GM12878 (cell line): Measurements from ENCODE around the gene ATP6V0E1. TPM values are rescaled to one million over a fixed set of nuclear protein-coding genes. Genes with fewer than 3 reads are reported as not detected.

ENCODE experiments used
- ATAC-seq: fragments of 200-7000 bp; cut with Tn5 transposase; 3 replicates; pipeline ENCODE4 v1.9.1; 2020; ENCODE audit warnings: mild to moderate bottlenecking, moderate library complexity
- BruUV-seq: library from RNA; stranded (reverse); fragments of 400-500 nt; replicated peaks from 2 replicates; lab custom pipeline; 2021; lab: Mats Ljungman, UMichigan
- CTCF ChIA-PET: fragments of 300-600 bp; sonication (Branson Sonifier 250); formaldehyde crosslinking; extraction: SDS; loops from one replicate; lab custom pipeline; 2021; ENCODE audit warnings: inconsistent platforms; lab: Yijun Ruan, JAX
- POLR2A ChIA-PET: fragments of 350-600 bp; formaldehyde crosslinking; extraction: SDS; loops from one replicate; lab custom pipeline; 2021; ENCODE audit warnings: inconsistent platforms; lab: Charles Lee
- RAD21 ChIA-PET: fragments of 300-600 bp; sonication (Branson Sonifier 250); formaldehyde crosslinking; loops from one replicate; lab custom pipeline; 2023; ENCODE audit warnings: antibody characterized with exemption; ENCODE audit not compliant: unreplicated experiment; lab: Charles Lee
- SMC1A ChIA-PET: fragments of 300-600 bp; sonication (Branson Sonifier 250); formaldehyde crosslinking; loops from one replicate; lab custom pipeline; 2023; ENCODE audit not compliant: unreplicated experiment, uncharacterized antibody; lab: Charles Lee
- DNase-seq: peaks from one replicate; pipeline ENCODE4 v3.0.0-alpha.2; 2011; ENCODE audit warnings: low read depth, low spot score
- FAIRE-seq: peaks from 3 replicates; lab custom pipeline; 2011; peaks lifted over from hg19 to GRCh38; lab: Jason Lieb, UNC
- H2AFZ ChIP-seq: 2 replicates; pipeline ENCODE4 v1.6.0; 2011; ENCODE audit warnings: low read depth, low read length, control low read depth; ENCODE audit not compliant: control insufficient read depth
- H3K27ac ChIP-seq: 2 replicates; pipeline ENCODE4 v1.5.1; 2011; ENCODE audit warnings: control low read depth; ENCODE audit not compliant: control insufficient read depth, insufficient read depth
- H3K27me3 ChIP-seq, 2 experiments: replicated peaks in 1 of 2; 2 replicates each; pipeline versions ENCODE4 v1.6.0 to v1.6.1; 2011; ENCODE audit warnings: low read length in 1 of 2; ENCODE audit not compliant: control insufficient read depth in 2 of 2, insufficient read depth in 2 of 2
- H3K36me3 ChIP-seq, 2 experiments: 2 replicates each; pipeline ENCODE4 v1.5.1; 2011; ENCODE audit warnings: low read length in 1 of 2; ENCODE audit not compliant: control insufficient read depth in 2 of 2, insufficient read depth in 2 of 2
- H3K4me1 ChIP-seq: 2 replicates; pipeline ENCODE4 v1.6.1; 2011; ENCODE audit warnings: mild to moderate bottlenecking, low read length, moderate library complexity, mixed read lengths; ENCODE audit not compliant: control insufficient read depth, insufficient read depth
- H3K4me2 ChIP-seq: 2 replicates; pipeline ENCODE4 v1.6.0; 2011; ENCODE audit warnings: control low read depth; ENCODE audit not compliant: control insufficient read depth, insufficient read depth
- H3K4me3 ChIP-seq: fragments of 200-600 bp; sonication (generic); 2 replicates; pipeline ENCODE4 v1.5.1; 2016
- H3K79me2 ChIP-seq: 2 replicates; pipeline ENCODE4 v1.6.0; 2011; ENCODE audit warnings: low read length; ENCODE audit not compliant: control insufficient read depth, insufficient read depth
- H3K9ac ChIP-seq: 2 replicates; pipeline ENCODE4 v1.8.0; 2011; ENCODE audit warnings: low read length, control low read depth, mixed read lengths; ENCODE audit not compliant: control insufficient read depth, insufficient read depth
- H3K9me3 ChIP-seq: replicated peaks from 3 replicates; pipeline ENCODE4 v1.5.1; 2011; ENCODE audit warnings: mild to moderate bottlenecking, low read length; ENCODE audit not compliant: control insufficient read depth, insufficient read depth
- H4K20me1 ChIP-seq: 2 replicates; pipeline ENCODE4 v1.6.0; 2011; ENCODE audit not compliant: control insufficient read depth, insufficient read depth
- CHD1 ChIP-seq: IDR thresholded peaks from 2 replicates; pipeline ENCODE4 v1.6.1; 2012; ENCODE audit warnings: low read depth, low read length, improper control_type of control experiment
- CREM ChIP-seq: IDR thresholded peaks from 2 replicates; pipeline ENCODE4 v1.6.1; 2014; ENCODE audit warnings: antibody characterized with exemption, low read depth
- NFXL1 ChIP-seq: fragments of 450-650 bp; IDR thresholded peaks from 2 replicates; pipeline ENCODE4 v1.6.1; 2017; ENCODE audit warnings: antibody characterized with exemption, mild to moderate bottlenecking, borderline replicate concordance
- PAX8 ChIP-seq: fragments of 450-650 bp; IDR thresholded peaks from 2 replicates; pipeline ENCODE4 v1.6.1; 2017; ENCODE audit warnings: mild to moderate bottlenecking, moderate library complexity
- RBBP5 ChIP-seq: fragments of 200-600 bp; sonication (generic); conservative IDR thresholded peaks from 2 replicates; pipeline ENCODE4 v1.6.1; 2016
- TCF12 ChIP-seq: IDR thresholded peaks from 2 replicates; pipeline ENCODE4 v1.6.1; 2011; ENCODE audit warnings: low read depth, mild to moderate bottlenecking, low read length
- WGBS: methylation state at CpG from one replicate; pipeline ENCODE4 v1.1.6; 2016; ENCODE audit warnings: low lambda C conversion rate; ENCODE audit not compliant: insufficient replicate concordance, insufficient coverage; ENCODE audit errors: missing lambda C conversion rate; 5-methylcytosine and 5-hydroxymethylcytosine counted together
- in situ Hi-C: fragments of 300-500 bp; cut with MboI; formaldehyde crosslinking; loops from 9 replicates; pipeline ENCODE4 v1.14.3; 2018; ENCODE audit warnings: mixed read lengths
- intact Hi-C: fragments of 100-400 bp; cut with micrococcal nuclease; formaldehyde crosslinking; loops from one replicate; pipeline ENCODE4 v1.14.2; 2022; ENCODE audit not compliant: unreplicated experiment
- polyA plus RNA-seq, 11 experiments: library from polyadenylated mRNA; depleted of rRNA in 4 of 11; unstranded in 6 of 11; stranded (reverse) in 5 of 11; fragments of >200 nt; fragmentation: Nextera tagmentation in 4 of 11; fragmentation: Illumina TruSeq in 1 of 11; extraction: Ambion mirVana in 4 of 11; extraction: Trizol in 1 of 11; gene quantifications; 1 replicate in 1 of 11; 2 replicates in 10 of 11; pipeline versions ENCODE4 v1.2.1 to v1.2.3, GENCODE V29; 2011 to 2016; ENCODE audit warnings: inconsistent platforms in 2 of 11, missing spikeins in 2 of 11, low read depth in 1 of 11
- total RNA-seq, 4 experiments: library from RNA; depleted of rRNA in 3 of 4; stranded (reverse); fragments of >200 nt in 3 of 4; fragmentation: Illumina TruSeq in 1 of 4; extraction: Trizol in 1 of 4; gene quantifications; 2 replicates each; pipeline versions ENCODE4 v1.2.1 to v1.2.3, GENCODE V29; 2013 to 2021
- TF ChIP-seq, protein P1 (sequence below): fragments of 450-650 bp; IDR thresholded peaks from 2 replicates; pipeline ENCODE4 v1.6.1; 2017; ENCODE audit warnings: mild to moderate bottlenecking, low read depth, inconsistent platforms; ENCODE audit not compliant: poor library complexity, severe bottlenecking
- TF ChIP-seq, protein P2 (sequence below): fragments of 450-650 bp; IDR thresholded peaks from 2 replicates; pipeline ENCODE4 v1.6.1; 2016; ENCODE audit warnings: mild to moderate bottlenecking
- TF ChIP-seq, protein P3 (sequence below): fragments of 450-650 bp; IDR thresholded peaks from 2 replicates; pipeline ENCODE4 v1.6.1; 2017; ENCODE audit warnings: mild to moderate bottlenecking, moderate library complexity
- TF ChIP-seq, protein P4 (sequence below): IDR thresholded peaks from 2 replicates; pipeline ENCODE4 v1.6.1; 2012; ENCODE audit warnings: mild to moderate bottlenecking, low read depth, low read length

The ATP6V0E1 gene
- total and polyA plus RNA-seq, 10 of the 15 experiments (the other 5 are each of a cell fraction or from before 2014, with no cell fraction given), result 143 to 787 (median 306) TPM

DNA sequence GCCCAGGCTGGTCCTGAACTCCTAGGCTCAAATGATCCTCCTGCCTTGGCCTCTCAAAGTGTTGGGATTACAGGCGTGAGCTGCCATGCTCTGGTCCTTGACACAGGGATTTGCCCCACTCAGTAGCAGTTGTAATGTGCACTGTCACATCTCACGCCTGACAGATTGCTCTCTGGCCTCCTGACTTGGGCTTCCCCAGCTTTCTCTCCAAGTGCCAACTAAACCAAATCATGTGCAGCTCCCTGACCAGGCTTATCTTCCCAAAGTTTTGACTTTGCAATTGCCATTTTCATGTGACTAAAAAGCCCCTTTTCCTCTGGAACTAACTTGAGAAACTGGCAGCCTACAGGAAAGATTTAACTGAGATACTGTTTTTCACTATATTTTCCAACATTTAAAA is 13.7 kb upstream of the ATP6V0E1 start:
- ChIA-PET SMC1A (no interaction called here), CTCF (no interaction called here), POLR2A (no interaction called here), RAD21 (no interaction called here)
- WGBS, result 97% methylated on average over 2 of the region's 2 CpGs
- BruUV-seq, result no TSS peak
- no peaks in the 10 kb centered on the region for H4K20me1 ChIP-seq
- H3K36me3 ChIP-seq, result no peaks in the 10 kb centered on the region; a peak in 1 of 4 replicates
- in situ Hi-C loops, result no loop called here
- no peak overlapping the region for H3K4me2 ChIP-seq
- H3K79me2 ChIP-seq, result no peaks in the 10 kb centered on the region
- TF ChIP-seq PAX8, result no peak
- TF ChIP-seq TCF12, result no peak
- no peak for TF ChIP-seq RBBP5
- TF ChIP-seq, protein P1, sequence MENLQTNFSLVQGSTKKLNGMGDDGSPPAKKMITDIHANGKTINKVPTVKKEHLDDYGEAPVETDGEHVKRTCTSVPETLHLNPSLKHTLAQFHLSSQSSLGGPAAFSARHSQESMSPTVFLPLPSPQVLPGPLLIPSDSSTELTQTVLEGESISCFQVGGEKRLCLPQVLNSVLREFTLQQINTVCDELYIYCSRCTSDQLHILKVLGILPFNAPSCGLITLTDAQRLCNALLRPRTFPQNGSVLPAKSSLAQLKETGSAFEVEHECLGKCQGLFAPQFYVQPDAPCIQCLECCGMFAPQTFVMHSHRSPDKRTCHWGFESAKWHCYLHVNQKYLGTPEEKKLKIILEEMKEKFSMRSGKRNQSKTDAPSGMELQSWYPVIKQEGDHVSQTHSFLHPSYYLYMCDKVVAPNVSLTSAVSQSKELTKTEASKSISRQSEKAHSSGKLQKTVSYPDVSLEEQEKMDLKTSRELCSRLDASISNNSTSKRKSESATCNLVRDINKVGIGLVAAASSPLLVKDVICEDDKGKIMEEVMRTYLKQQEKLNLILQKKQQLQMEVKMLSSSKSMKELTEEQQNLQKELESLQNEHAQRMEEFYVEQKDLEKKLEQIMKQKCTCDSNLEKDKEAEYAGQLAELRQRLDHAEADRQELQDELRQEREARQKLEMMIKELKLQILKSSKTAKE, result no peak
- TF ChIP-seq, protein P2, sequence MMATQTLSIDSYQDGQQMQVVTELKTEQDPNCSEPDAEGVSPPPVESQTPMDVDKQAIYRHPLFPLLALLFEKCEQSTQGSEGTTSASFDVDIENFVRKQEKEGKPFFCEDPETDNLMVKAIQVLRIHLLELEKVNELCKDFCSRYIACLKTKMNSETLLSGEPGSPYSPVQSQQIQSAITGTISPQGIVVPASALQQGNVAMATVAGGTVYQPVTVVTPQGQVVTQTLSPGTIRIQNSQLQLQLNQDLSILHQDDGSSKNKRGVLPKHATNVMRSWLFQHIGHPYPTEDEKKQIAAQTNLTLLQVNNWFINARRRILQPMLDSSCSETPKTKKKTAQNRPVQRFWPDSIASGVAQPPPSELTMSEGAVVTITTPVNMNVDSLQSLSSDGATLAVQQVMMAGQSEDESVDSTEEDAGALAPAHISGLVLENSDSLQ, result no peak
- no peak for TF ChIP-seq CREM
- TF ChIP-seq, protein P3, sequence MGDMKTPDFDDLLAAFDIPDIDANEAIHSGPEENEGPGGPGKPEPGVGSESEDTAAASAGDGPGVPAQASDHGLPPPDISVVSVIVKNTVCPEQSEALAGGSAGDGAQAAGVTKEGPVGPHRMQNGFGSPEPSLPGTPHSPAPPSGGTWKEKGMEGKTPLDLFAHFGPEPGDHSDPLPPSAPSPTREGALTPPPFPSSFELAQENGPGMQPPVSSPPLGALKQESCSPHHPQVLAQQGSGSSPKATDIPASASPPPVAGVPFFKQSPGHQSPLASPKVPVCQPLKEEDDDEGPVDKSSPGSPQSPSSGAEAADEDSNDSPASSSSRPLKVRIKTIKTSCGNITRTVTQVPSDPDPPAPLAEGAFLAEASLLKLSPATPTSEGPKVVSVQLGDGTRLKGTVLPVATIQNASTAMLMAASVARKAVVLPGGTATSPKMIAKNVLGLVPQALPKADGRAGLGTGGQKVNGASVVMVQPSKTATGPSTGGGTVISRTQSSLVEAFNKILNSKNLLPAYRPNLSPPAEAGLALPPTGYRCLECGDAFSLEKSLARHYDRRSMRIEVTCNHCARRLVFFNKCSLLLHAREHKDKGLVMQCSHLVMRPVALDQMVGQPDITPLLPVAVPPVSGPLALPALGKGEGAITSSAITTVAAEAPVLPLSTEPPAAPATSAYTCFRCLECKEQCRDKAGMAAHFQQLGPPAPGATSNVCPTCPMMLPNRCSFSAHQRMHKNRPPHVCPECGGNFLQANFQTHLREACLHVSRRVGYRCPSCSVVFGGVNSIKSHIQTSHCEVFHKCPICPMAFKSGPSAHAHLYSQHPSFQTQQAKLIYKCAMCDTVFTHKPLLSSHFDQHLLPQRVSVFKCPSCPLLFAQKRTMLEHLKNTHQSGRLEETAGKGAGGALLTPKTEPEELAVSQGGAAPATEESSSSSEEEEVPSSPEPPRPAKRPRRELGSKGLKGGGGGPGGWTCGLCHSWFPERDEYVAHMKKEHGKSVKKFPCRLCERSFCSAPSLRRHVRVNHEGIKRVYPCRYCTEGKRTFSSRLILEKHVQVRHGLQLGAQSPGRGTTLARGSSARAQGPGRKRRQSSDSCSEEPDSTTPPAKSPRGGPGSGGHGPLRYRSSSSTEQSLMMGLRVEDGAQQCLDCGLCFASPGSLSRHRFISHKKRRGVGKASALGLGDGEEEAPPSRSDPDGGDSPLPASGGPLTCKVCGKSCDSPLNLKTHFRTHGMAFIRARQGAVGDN, result no peak
- TF ChIP-seq, protein P4, sequence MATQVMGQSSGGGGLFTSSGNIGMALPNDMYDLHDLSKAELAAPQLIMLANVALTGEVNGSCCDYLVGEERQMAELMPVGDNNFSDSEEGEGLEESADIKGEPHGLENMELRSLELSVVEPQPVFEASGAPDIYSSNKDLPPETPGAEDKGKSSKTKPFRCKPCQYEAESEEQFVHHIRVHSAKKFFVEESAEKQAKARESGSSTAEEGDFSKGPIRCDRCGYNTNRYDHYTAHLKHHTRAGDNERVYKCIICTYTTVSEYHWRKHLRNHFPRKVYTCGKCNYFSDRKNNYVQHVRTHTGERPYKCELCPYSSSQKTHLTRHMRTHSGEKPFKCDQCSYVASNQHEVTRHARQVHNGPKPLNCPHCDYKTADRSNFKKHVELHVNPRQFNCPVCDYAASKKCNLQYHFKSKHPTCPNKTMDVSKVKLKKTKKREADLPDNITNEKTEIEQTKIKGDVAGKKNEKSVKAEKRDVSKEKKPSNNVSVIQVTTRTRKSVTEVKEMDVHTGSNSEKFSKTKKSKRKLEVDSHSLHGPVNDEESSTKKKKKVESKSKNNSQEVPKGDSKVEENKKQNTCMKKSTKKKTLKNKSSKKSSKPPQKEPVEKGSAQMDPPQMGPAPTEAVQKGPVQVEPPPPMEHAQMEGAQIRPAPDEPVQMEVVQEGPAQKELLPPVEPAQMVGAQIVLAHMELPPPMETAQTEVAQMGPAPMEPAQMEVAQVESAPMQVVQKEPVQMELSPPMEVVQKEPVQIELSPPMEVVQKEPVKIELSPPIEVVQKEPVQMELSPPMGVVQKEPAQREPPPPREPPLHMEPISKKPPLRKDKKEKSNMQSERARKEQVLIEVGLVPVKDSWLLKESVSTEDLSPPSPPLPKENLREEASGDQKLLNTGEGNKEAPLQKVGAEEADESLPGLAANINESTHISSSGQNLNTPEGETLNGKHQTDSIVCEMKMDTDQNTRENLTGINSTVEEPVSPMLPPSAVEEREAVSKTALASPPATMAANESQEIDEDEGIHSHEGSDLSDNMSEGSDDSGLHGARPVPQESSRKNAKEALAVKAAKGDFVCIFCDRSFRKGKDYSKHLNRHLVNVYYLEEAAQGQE, result no peak
- TF ChIP-seq NFXL1, result no peak
- no peak for TF ChIP-seq CHD1
- H3K27ac ChIP-seq, result no peak overlapping the region
- ATAC-seq, result no peak
- no peak overlapping the region for H3K4me3 ChIP-seq
- H2AFZ ChIP-seq, result no peak overlapping the region
- no peaks in the 10 kb centered on the region for H3K9me3 ChIP-seq
- H3K9ac ChIP-seq, result no peak overlapping the region
- no peak for FAIRE-seq
- H3K4me1 ChIP-seq, result no peaks in the 10 kb centered on the region
- H3K27me3 ChIP-seq, result no peaks in the 10 kb centered on the region
- intact Hi-C loops, result no loop called here
- DNase-seq, result no peak
